ENCODE data around the gene ICAM5. TPM values are rescaled to one million over a fixed set of nuclear protein-coding genes. Genes with fewer than 3 reads are reported as not detected.

The ICAM5 gene
- total RNA-seq, 1 experiment from 2014 or later, result 0.61 TPM

DNA sequence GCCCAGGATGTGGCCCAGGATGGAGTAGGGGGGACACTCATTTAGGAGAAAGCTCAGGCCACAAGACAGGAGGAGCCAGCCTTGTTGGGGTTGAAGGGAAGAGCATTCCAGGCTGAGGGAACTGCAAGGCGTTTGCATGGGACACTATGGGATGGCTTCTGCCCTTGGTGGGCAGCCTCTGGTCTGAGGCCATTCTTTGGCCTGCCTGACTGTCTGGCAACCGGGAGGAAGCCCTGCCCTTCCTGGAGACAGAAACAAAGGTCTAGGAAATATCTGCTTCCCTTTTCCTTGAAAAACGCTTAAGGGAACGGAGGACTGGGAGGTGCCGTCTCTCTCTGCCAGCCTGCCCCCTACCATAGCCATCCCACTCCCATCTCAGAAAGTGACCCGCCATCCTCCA is 21.7 kb upstream of the ICAM5 start:
- TF ChIP-seq, protein P1, sequence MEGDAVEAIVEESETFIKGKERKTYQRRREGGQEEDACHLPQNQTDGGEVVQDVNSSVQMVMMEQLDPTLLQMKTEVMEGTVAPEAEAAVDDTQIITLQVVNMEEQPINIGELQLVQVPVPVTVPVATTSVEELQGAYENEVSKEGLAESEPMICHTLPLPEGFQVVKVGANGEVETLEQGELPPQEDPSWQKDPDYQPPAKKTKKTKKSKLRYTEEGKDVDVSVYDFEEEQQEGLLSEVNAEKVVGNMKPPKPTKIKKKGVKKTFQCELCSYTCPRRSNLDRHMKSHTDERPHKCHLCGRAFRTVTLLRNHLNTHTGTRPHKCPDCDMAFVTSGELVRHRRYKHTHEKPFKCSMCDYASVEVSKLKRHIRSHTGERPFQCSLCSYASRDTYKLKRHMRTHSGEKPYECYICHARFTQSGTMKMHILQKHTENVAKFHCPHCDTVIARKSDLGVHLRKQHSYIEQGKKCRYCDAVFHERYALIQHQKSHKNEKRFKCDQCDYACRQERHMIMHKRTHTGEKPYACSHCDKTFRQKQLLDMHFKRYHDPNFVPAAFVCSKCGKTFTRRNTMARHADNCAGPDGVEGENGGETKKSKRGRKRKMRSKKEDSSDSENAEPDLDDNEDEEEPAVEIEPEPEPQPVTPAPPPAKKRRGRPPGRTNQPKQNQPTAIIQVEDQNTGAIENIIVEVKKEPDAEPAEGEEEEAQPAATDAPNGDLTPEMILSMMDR (IDR thresholded peaks at IDR 0.05; ENCODE audit: unreplicated experiment), result no peak
- CTCF ChIA-PET, result interaction anchor here (1.1 to 1.3 kb wide), 2 partner anchors 120 to 123 kb away, joined by 3 read pairs; no protein-coding TSS in a partner anchor
- Mint-ChIP-seq H3K4me1 (ENCODE audit: low read depth, unreplicated experiment) (peaks cover 8% of the 10 kb centered on the region), H3K36me3 (ENCODE audit: insufficient read depth, unreplicated experiment) (peaks cover 39% of the 10 kb centered on the region), H3K27me3 (ENCODE audit: unreplicated experiment) (no peaks in the 10 kb centered on the region), H3K4me3 (ENCODE audit: low read depth, unreplicated experiment) (no peak overlapping the region), H3K27ac (ENCODE audit: unreplicated experiment) (no peak overlapping the region), H3K9me3 (ENCODE audit: low read depth, unreplicated experiment) (no peaks in the 10 kb centered on the region)
- no TSS peak for BruUV-seq (replicated peaks)
- intact Hi-C loops (cut with micrococcal nuclease; ENCODE audit: unreplicated experiment), result no loop called here
- DNase-seq, result no peak

DNA sequence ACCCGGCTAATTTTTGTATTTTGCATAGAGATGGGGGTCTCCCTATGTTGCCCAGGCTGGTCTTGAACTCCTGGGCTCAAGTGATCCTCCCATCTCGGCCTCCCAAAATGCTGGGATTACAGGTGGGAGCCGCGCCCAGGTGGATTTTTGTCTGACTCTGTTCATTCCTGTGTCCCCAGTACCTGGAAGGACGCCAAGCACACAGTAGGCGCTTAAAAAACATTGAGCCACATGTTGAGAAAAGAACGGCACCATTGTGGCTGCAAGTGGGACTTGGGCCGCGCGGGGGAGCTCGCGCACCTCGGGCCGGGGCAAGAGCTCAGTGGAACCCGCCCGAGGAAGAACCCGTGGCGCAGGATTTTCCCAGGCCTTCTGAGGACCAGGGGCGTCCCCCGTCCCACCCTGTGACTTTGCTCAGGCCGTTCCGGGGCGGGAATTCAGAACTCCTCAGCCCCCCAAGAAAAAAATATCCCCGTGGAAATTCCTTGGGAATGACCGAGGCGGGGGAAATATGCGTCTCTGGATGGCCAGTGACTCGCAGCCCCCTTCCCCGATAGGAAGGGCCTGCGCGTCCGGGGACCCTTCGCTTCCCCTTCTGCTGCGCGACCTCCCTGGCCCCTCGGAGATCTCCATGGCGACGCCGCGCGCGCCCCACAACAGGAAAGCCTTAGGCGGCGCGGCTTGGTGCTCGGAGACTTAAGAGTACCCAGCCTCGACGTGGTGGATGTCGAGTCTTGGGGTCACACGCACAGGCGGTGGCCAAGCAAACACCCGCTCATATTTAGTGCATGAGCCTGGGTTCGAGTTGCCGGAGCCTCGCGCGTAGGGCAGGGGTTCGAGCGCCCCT is 20.2 kb upstream of the ICAM5 start:
- Mint-ChIP-seq H3K9me3 (ENCODE audit: low read depth, unreplicated experiment) (no peaks in the 10 kb centered on the region), H3K36me3 (ENCODE audit: insufficient read depth, unreplicated experiment) (peaks cover 53% of the 10 kb centered on the region), H3K4me1 (ENCODE audit: low read depth, unreplicated experiment) (peaks cover 18% of the 10 kb centered on the region), H3K27me3 (ENCODE audit: unreplicated experiment) (no peaks in the 10 kb centered on the region), H3K27ac (ENCODE audit: unreplicated experiment) (peak overlapping the region; percentile 42), H3K4me3 (ENCODE audit: low read depth, unreplicated experiment) (peak overlapping the region; percentile 71)
- TF ChIP-seq, protein P1 (IDR thresholded peaks at IDR 0.05; ENCODE audit: unreplicated experiment), result peak; percentile 62
- CTCF ChIA-PET, result interaction anchor here (0.6 to 3.7 kb wide), 8 partner anchors 10 to 149 kb away, joined by 3 to 40 read pairs (median 5); partner anchors contain the start of genes ICAM5 and TYK2
- peak; percentile 90 for DNase-seq
- BruUV-seq (replicated peaks), result no TSS peak
- intact Hi-C loops (cut with micrococcal nuclease; ENCODE audit: unreplicated experiment), result loop anchor here (1.0 kb wide), 1 partner anchor 119 kb away; no protein-coding TSS in a partner anchor

DNA sequence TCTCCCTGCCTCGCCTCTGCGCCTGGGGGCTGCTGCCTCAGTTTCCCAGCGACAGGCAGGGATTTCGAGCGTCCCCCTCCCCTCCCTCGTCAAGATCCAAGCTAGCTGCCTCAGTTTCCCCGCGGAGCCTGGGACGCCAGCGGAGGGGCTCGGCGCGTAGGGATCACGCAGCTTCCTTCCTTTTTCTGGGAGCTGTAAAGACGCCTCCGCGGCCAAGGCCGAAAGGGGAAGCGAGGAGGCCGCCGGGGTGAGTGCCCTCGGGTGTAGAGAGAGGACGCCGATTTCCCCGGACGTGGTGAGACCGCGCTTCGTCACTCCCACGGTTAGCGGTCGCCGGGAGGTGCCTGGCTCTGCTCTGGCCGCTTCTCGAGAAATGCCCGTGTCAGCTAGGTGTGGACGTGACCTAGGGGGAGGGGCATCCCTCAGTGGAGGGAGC is 19.6 kb upstream of the ICAM5 start:
- Mint-ChIP-seq H3K36me3 (ENCODE audit: insufficient read depth, unreplicated experiment) (peaks cover 60% of the 10 kb centered on the region), H3K4me3 (ENCODE audit: low read depth, unreplicated experiment) (peak overlapping the region; percentile 71), H3K9me3 (ENCODE audit: low read depth, unreplicated experiment) (no peaks in the 10 kb centered on the region), H3K27ac (ENCODE audit: unreplicated experiment) (peak overlapping the region; percentile 42), H3K4me1 (ENCODE audit: low read depth, unreplicated experiment) (peaks cover 23% of the 10 kb centered on the region), H3K27me3 (ENCODE audit: unreplicated experiment) (no peaks in the 10 kb centered on the region)
- CTCF ChIA-PET, result interaction anchor here (0.6 to 3.7 kb wide), 9 partner anchors 10 to 585 kb away, joined by 3 to 40 read pairs (median 5); partner anchors contain the start of gene ICAM5
- DNase-seq, result no peak
- TF ChIP-seq, protein P1 (IDR thresholded peaks at IDR 0.05; ENCODE audit: unreplicated experiment), result no peak
- intact Hi-C loops (cut with micrococcal nuclease; ENCODE audit: unreplicated experiment), result no loop called here
- no TSS peak for BruUV-seq (replicated peaks)

DNA sequence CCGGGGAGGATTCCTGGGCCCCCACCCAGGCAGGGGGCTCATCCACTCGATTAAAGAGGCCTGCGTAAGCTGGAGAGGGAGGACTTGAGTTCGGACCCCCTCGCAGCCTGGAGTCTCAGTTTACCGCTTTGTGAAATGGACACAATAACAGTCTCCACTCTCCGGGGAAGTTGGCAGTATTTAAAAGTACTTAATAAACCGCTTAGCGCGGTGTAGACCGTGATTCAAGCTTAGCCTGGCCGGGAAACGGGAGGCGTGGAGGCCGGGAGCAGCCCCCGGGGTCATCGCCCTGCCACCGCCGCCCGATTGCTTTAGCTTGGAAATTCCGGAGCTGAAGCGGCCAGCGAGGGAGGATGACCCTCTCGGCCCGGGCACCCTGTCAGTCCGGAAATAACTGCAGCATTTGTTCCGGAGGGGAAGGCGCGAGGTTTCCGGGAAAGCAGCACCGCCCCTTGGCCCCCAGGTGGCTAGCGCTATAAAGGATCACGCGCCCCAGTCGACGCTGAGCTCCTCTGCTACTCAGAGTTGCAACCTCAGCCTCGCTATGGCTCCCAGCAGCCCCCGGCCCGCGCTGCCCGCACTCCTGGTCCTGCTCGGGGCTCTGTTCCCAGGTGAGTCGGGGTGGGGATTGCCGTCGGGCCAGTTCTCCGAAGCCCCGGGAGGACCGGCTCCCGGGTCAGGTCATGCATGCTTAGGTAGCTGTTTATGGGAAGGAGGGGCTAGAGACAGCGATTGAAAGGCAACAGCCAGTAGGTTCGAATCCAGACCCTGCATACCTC is 18.9 kb upstream of the ICAM5 start, which contains the start of gene ICAM1:
Gene ICAM1, plus strand, starts transcription at position 505 of the 779 bp plus-strand sequence. Its CDS starts 40 bp downstream, at position 545.
- Mint-ChIP-seq H3K27me3 (ENCODE audit: unreplicated experiment) (no peaks in the 10 kb centered on the region), H3K9me3 (ENCODE audit: low read depth, unreplicated experiment) (no peaks in the 10 kb centered on the region), H3K4me3 (ENCODE audit: low read depth, unreplicated experiment) (peak within 1 kb of the TSS; percentile 71), H3K27ac (ENCODE audit: unreplicated experiment) (peak within 1 kb of the TSS; percentile 42), H3K36me3 (ENCODE audit: insufficient read depth, unreplicated experiment) (peaks cover 63% of the 10 kb centered on the region), H3K4me1 (ENCODE audit: low read depth, unreplicated experiment) (peaks cover 23% of the 10 kb centered on the region)
- TF ChIP-seq, protein P1 (IDR thresholded peaks at IDR 0.05; ENCODE audit: unreplicated experiment), result no peak
- intact Hi-C loops (cut with micrococcal nuclease; ENCODE audit: unreplicated experiment), result no loop called here
- peak; percentile 78 for DNase-seq
- TSS peak; percentile 96 for BruUV-seq (replicated peaks)
- CTCF ChIA-PET, result interaction anchor here (0.6 to 3.7 kb wide), 10 partner anchors 9 to 584 kb away, joined by 3 to 40 read pairs (median 4); partner anchors contain the start of gene ICAM4

Measured in Calu3 (cell line).